ENCODE data around the gene CELA3B. TPM values are rescaled to one million over a fixed set of nuclear protein-coding genes. Genes with fewer than 3 reads are reported as not detected.

CELA3B gene
- total RNA-seq, 4 donors from 2014 or later: 0.66 to 47.7 (median 2.2) TPM

DNA sequence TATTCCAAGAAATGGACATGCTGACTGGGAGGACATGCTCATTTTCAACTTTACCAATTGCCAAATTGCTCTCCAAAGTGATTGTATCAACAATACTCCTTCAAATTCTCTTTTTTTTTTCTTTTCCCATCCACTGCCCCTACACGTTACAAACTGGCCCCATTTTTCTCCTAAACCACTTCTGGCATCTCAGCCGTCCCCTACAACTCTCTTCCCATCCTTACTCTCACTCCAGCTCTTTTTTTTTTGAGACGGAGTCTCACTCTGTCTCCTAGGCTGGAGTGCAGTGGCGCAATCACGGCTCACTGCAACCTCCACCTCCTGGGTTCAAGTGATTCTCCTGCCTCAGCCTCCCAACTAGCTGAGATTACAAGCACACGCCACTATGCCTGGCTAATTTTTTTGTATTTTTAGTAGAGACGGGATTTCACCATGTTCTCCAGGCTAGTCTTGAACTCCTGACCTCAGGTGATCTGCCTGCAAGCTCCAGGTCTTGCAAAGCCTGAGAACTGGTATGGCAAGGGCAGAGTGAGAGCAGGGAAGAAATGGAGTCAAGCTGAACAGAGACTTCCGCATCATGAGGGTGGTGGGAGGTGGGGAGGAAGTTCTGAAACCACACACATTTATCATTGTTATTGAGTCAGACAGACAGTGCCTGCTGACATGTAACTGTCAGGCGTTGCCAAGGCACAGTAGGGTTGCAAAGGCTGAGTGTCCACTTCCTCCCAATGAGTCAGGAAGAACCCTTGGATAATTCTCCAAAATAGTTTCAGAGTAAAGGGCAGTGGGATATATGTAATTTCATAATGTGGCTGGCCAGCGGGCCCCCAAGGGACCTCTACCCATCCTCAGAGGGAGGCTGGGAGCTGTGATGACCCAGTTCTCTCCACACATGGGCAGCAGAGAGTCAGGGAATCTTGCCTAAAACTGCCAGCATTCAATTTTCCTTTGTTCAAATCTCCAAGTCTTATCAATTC lies 42.0 kb downstream of the CELA3B start:
- H3K36me3 ChIP-seq: no peaks in the 10 kb centered on the region
- no peaks in the 10 kb centered on the region for H3K9me3 ChIP-seq
- 57 to 58% methylated on average over 10 of the region's 10 CpGs for WGBS, 2 donors
- peak in 1 of 2 donors; percentile 8 for DNase-seq (ENCODE audit: low spot score in 2 of 2)
- TF ChIP-seq EP300 (IDR thresholded peaks at IDR 0.05) (no peak), POLR2A (IDR thresholded peaks at IDR 0.05) (no peak)
- TF ChIP-seq, protein P1, sequence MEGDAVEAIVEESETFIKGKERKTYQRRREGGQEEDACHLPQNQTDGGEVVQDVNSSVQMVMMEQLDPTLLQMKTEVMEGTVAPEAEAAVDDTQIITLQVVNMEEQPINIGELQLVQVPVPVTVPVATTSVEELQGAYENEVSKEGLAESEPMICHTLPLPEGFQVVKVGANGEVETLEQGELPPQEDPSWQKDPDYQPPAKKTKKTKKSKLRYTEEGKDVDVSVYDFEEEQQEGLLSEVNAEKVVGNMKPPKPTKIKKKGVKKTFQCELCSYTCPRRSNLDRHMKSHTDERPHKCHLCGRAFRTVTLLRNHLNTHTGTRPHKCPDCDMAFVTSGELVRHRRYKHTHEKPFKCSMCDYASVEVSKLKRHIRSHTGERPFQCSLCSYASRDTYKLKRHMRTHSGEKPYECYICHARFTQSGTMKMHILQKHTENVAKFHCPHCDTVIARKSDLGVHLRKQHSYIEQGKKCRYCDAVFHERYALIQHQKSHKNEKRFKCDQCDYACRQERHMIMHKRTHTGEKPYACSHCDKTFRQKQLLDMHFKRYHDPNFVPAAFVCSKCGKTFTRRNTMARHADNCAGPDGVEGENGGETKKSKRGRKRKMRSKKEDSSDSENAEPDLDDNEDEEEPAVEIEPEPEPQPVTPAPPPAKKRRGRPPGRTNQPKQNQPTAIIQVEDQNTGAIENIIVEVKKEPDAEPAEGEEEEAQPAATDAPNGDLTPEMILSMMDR (IDR thresholded peaks at IDR 0.05): peak in 1 of 5 experiments; percentile 10
- H3K4me3 ChIP-seq: no peak overlapping the region
- H3K4me1 ChIP-seq: no peaks in the 10 kb centered on the region
- H3K27ac ChIP-seq: no peak overlapping the region
- H3K27me3 ChIP-seq: no peaks in the 10 kb centered on the region

- Histone ChIP-seq H3K36me3 (no peaks in the 10 kb centered on the region), H3K4me3 (no peak overlapping the region), H3K27ac (no peak overlapping the region), H3K27me3 (no peaks in the 10 kb centered on the region), H3K4me1 (peaks cover 0 to 11% (median under 1%) of the 10 kb centered on the region in 4 donors), H3K9me3 (no peaks in the 10 kb centered on the region)
- TF ChIP-seq, protein P1 (IDR thresholded peaks at IDR 0.05): no peak
- DNase-seq (ENCODE audit: low spot score in 2 of 2): no peak
- WGBS, 2 donors: 85 to 89% methylated on average over 5 to 6 of the region's 6 CpGs
These were observed 44.2 kb downstream of the CELA3B start for GRCh38 chr1:22021061-22021460.

- H3K27ac ChIP-seq: peak overlapping the region; percentile 95 to 100 (median 96)
- H3K36me3 ChIP-seq: no peaks in the 10 kb centered on the region
- peak overlapping the region; percentile 61 to 99 (median 78) for H3K4me3 ChIP-seq
- TF ChIP-seq, protein P1 (IDR thresholded peaks at IDR 0.05): peak in 1 of 5 experiments; percentile 4
- TF ChIP-seq EP300 (IDR thresholded peaks at IDR 0.05): no peak
- H3K27me3 ChIP-seq: no peaks in the 10 kb centered on the region
- WGBS, 2 donors: 2 to 3% methylated on average over 33 of the region's 33 CpGs
- H3K4me1 ChIP-seq: peaks cover 0 to 22% (median 3%) of the 10 kb centered on the region in 4 donors
- no peaks in the 10 kb centered on the region for H3K9me3 ChIP-seq
- DNase-seq (ENCODE audit: low spot score in 2 of 2): peak; percentile 18 to 48
These were observed 47.9 kb downstream of the CELA3B start for GRCh38 chr1:22024485-22025367.

- Histone ChIP-seq H3K4me1 (peaks cover 0 to 22% (median 3%) of the 10 kb centered on the region in 4 donors), H3K36me3 (no peaks in the 10 kb centered on the region), H3K9me3 (no peaks in the 10 kb centered on the region), H3K4me3 (peak overlapping the region; percentile 61 to 99 (median 78)), H3K27me3 (no peaks in the 10 kb centered on the region), H3K27ac (peak overlapping the region; percentile 95 to 100 (median 96))
- DNase-seq (ENCODE audit: low spot score in 2 of 2): peak; percentile 64 to 79
- 1% methylated on average over 37 to 42 of the region's 42 CpGs for WGBS, 2 donors
- TF ChIP-seq EP300 (IDR thresholded peaks at IDR 0.05) (peak; percentile 38 to 95), POLR2A (IDR thresholded peaks at IDR 0.05) (peak; percentile 71)
- TF ChIP-seq, protein P1 (IDR thresholded peaks at IDR 0.05): peak in 1 of 5 experiments; percentile 17
These were observed 48.7 kb downstream of the CELA3B start for GRCh38 chr1:22025368-22026155.
